GM10266 (cell line): ENCODE results near the gene GBA2.

Experiments used
- DNase-seq: peaks from one replicate; pipeline ENCODE4 v3.0.0; 2012; ENCODE audit errors: extremely low spot score
- TF ChIP-seq, protein P1 (sequence below): IDR thresholded peaks from 2 replicates; pipeline ENCODE4 v1.5.1; 2012; ENCODE audit warnings: mild to moderate bottlenecking, low read depth; ENCODE audit not compliant: control insufficient read depth, insufficient read depth; ENCODE audit errors: missing control alignments

The GBA2 gene

DNA sequence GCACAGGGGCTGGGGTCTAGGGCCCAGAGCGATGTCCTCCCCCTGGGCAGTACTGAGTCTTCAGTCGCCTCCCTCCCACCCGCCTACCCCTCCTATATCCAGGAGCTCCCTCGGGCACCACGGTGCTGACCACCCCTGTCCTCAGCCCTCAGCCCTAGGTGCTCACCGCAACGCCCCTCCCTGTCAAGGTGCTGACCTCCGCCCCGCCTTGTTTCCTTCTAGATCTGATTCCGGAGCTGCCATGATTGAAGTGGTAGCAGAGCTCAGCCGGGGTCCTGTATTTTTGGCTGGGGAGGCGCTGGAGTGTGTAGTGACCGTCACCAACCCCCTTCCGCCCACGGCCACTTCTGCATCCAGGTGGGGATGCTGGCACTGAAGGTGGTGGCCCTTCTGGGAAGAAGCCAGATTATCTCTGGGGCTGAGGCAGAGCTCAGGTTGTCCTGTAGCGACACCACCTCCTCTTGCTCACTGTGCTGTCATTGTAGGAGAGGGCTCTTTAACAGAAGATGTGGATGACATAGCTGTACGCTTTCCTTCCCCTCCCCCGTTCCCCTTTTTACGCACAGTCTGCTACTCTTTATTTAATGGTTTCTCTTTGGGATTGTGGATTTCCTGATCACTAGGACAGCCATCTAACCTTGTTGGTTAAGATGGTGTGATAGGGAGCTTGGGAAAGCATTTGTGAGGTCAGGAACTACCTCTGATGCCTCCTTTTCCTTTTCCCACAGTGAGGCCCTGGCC is 657 bp upstream of the GBA2 start:
- peak; percentile 48 for DNase-seq
- TF ChIP-seq, protein P1, sequence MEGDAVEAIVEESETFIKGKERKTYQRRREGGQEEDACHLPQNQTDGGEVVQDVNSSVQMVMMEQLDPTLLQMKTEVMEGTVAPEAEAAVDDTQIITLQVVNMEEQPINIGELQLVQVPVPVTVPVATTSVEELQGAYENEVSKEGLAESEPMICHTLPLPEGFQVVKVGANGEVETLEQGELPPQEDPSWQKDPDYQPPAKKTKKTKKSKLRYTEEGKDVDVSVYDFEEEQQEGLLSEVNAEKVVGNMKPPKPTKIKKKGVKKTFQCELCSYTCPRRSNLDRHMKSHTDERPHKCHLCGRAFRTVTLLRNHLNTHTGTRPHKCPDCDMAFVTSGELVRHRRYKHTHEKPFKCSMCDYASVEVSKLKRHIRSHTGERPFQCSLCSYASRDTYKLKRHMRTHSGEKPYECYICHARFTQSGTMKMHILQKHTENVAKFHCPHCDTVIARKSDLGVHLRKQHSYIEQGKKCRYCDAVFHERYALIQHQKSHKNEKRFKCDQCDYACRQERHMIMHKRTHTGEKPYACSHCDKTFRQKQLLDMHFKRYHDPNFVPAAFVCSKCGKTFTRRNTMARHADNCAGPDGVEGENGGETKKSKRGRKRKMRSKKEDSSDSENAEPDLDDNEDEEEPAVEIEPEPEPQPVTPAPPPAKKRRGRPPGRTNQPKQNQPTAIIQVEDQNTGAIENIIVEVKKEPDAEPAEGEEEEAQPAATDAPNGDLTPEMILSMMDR, result no peak

DNA sequence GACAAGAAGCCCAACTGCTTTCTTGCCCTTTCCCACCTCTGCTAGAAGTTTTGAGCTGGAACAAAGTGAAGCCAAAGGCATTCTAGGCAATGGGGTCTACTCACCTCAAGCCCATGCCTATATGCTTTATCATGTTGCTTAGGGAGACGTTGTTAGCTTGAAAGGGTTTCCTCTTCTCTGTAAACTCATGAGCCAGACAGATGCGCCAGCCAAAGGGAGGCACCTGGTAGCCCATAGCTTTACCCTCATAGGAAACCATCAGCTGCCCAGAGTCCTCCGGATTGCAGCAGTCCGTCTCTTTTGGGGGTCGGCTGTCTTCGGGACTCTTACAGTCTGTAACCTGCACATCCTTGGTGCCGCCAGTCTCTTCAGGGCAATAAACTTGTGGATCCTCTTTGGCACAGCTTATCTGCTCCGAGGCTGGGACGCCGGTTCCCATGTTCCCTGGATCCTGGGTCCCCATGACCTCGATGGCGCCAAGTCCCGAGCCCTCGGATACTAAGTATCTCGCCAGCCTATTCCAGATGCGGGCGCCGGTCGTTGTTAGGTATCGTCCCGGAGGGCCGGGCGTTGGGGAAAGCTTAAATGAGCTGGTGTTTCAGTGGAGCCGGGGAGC is 678 bp downstream of the GBA2 start:
- no peak for DNase-seq

DNA sequence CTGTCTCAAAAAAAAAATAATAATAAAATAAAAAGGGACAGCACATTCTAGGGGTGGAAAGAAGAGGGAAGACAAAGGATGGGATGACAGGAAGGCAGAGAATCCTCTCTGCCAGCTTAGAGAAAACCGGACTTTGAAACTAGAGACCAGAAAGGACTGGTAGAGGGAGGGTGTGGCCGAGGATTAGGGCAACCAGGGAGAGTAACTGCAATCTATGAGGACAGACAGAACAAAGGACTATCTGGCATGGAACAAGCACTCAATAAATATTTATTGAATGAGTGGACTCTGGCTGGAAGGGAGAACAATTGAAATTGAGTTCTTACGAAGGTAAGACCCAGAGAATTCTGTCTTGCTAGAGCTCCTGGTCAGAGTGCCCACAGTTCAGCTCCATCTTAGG is 2.4 kb downstream of the GBA2 start:
- no peak for DNase-seq
- TF ChIP-seq, protein P1, result no peak

More for the DNA sequence above, 678 bp downstream of the GBA2 start:
- TF ChIP-seq, protein P1, result no peak

DNA sequence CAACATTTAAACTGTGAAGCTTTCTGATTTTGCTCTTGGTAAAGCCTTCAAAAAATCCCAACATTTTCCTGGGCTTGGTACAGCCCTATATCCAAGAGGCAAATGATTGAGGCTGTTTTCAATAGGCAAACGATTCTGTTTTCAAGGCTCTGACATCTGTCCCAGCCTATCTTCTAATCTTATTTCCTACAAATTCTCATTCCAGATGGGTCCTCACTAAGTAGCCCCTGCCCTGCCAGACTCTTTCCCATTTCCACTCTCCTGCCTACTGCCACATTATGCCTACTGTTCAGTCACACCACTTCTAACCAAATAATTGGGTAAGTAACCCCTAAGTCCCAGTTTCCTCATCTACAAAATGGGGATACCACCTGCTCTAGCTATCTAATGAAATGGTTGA is 3.5 kb downstream of the GBA2 start:
- TF ChIP-seq, protein P1, result no peak
- DNase-seq, result no peak

DNA sequence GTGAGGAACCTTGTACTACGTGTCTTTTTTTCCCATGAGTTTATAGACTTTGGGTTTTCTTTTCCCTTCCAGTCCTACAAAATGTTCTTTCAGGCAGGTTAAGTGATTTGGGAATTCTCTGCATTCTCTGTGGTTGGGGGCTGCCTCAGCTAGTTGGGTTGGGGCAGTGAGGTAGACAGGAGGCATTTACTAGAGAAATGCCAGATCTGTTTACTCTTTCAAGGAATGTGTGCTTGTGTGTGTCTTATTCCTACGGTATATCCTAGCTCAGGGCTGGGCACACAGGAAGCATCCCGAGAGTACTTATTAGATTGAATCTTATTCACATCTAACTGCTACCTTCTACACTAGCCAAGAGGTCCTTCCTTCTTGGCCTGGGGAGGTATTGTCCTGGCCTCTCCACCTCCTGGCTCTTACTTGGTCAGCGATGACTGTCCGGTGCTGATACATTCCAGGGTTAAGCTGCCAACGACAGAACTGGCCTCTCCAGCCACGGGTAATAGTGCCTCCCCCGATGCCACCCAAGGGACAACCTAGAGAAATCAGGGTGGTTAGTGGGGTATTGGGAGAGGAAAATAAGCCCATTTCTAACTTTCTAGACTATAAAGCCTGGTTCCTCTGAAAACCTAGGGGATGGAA is 5.0 kb downstream of the GBA2 start:
- TF ChIP-seq, protein P1, result no peak

DNA sequence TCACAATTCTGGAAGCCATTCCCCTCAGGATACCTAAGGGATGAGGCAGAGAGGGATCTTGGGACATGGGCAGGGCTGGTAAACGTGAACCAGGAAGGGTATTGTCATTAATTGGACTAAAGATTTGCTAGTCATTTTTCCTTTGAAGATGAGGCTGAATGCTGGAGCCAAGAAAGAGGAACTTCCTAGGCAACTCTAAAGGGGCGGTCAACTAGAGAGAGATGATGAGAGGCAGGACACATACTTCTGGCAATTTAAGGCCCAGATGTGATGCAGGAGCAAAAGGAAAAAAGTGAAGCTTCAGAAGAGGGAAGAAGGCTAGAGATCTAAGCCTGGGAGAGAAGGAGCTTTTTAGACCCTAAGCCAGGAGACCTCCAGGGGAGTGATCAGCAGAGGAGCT is 5.6 kb downstream of the GBA2 start:
- DNase-seq, result no peak
- TF ChIP-seq, protein P1, result no peak

More for the DNA sequence above, 5.0 kb downstream of the GBA2 start:
- DNase-seq, result no peak

DNA sequence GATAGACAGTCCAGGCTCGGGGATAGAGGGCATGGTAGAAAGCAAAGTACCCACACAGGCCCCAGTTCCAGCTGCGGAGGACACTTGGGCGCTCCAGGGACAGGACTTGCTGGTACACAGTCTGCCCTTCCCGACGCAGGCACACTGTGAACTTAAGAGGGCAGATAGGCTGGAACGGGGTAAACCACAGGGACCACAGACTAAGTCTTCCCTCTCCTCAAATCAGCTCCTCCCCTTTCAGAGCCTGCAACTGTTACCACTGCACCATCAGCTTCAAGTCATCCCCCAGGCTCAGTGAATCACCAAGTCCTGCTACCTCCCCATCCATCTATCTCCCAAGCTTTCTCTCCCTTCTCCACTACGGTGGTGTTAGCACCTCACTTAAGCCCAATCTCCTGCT is 7.3 kb downstream of the GBA2 start:
- DNase-seq, result no peak
- TF ChIP-seq, protein P1, result no peak
